GM19324 (cell line): ENCODE data around the gene OTX2.

Source experiments
- ATAC-seq: cut with Tn5 transposase; IDR thresholded peaks from one replicate; pipeline ENCODE4 v1.9.1; 2021; ENCODE audit warnings: mild to moderate bottlenecking, moderate library complexity; ENCODE audit not compliant: unreplicated experiment, low FRiP score

Gene OTX2

DNA sequence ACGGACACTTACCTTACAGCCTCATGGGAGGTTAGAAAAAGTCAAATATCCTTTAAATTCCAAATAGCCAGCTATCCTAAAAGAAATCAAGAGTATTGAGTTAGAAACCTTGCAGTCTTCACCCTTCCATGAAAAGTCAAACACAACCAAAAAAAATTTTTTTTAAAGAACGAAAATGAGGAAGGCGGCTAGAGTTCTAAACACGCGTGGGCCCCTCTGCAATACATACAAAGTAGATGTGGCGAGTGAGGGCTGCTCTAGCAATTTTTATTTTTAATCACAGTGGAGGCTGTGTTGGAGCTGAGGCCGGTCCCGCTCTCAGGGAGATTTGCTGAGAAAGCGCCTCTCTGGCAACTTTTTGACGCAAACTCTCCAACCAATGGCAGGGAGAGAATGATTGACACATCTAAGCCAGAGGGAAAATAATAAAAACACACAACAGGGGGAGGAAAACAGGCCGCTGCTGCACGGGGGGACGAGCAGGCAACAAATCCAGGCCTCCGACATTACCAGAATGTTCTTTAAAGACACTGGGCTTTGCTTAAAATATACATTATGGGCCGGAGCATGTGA is at the start of gene OTX2:
Gene OTX2, minus strand, starts transcription at position 333 of the 573 bp plus-strand sequence. CDS start 5,023 bp downstream, outside the sequence.
- no peak for ATAC-seq

- ATAC-seq = no peak
These were observed 48.1 kb upstream of the OTX2 start for GRCh38 chr14:56858422-56858821.

GRCh38 chr14:56857216-56857615 is 46.9 kb upstream of the OTX2 start:
- no peak for ATAC-seq

GRCh38 chr14:56855891-56856461 is 45.7 kb upstream of the OTX2 start:
- ATAC-seq = no peak

DNA sequence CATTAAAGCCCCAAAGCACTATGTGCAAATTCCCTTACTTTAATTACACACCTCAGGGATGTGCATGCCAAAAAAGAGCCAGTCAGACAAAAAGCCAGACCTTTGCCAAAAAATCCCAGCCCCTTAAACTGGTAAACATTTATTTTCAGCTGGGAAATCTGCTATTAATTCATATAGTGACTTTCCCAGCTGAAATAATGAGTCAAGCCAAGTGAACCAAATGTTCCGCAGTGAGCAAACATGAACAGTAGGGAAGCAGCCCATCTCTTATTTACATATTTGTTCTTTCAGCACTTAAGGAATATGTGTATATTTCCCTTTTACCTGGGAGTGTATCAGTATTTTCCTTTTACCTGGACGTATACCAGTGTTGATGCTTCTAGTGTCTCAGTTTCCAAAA is 44.0 kb upstream of the OTX2 start:
- no peak for ATAC-seq

- no peak for ATAC-seq
These were observed 37.0 kb upstream of the OTX2 start for GRCh38 chr14:56846970-56847930.

- ATAC-seq = no peak
These were observed 34.2 kb upstream of the OTX2 start for GRCh38 chr14:56844406-56845002.

DNA sequence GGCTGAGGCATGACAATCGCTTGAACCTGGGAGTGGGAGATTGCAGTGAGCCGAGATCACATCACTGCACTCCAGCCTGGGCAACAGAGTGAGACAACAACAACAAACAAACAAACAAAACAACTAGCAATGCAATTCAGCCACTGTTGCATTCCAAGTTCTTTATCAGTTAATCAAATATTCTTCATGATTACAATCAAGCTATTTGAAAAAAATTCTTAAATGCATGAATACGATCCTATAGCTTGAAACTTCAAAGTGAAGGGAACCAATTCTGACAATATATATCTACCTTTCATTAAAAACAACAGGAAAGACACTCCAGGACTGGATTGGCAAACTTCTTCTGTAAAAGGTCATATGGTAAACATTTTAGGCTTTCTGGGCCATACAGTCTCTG is 31.3 kb upstream of the OTX2 start:
- ATAC-seq = no peak

GRCh38 chr14:56840221-56840620 is 29.9 kb upstream of the OTX2 start:
- ATAC-seq = no peak

DNA sequence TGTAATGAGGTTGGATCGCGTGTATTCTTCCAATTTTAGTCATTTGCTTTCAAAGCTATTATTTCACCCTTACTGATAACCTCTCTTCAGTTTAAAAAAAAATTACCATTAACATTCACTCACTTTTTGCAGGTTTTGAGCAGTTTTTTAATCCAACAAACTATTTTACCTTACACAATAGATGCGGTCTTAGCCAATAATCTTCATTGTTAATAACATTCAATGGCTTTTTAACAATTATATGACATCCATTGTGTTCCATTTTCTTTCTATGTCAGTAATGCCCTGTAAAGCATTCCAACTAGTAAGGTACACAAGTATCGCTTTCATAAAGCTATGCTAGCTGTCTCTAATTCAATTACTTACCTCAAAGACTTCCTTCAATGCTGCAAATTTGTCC is 18.9 kb upstream of the OTX2 start:
- ATAC-seq = no peak

DNA sequence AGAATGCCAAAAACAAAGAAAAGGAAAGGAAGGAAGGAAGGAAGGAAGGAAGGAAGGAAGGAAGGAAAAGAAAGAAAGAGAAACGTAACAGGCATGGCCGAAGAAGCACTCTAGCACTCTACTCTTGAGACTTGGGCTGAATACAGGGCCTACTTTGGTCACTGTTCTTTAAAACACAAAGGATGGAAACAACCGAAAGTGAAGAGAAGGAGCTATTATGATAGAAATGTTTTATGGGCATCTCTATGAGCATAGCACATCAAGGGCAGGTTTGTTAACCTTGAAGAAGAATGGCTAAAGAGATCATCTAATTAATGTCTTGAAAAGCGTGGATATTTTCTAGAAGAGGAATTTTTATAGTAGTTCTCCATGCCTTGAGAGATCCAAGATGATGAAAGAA is 15.9 kb upstream of the OTX2 start:
- no peak for ATAC-seq

DNA sequence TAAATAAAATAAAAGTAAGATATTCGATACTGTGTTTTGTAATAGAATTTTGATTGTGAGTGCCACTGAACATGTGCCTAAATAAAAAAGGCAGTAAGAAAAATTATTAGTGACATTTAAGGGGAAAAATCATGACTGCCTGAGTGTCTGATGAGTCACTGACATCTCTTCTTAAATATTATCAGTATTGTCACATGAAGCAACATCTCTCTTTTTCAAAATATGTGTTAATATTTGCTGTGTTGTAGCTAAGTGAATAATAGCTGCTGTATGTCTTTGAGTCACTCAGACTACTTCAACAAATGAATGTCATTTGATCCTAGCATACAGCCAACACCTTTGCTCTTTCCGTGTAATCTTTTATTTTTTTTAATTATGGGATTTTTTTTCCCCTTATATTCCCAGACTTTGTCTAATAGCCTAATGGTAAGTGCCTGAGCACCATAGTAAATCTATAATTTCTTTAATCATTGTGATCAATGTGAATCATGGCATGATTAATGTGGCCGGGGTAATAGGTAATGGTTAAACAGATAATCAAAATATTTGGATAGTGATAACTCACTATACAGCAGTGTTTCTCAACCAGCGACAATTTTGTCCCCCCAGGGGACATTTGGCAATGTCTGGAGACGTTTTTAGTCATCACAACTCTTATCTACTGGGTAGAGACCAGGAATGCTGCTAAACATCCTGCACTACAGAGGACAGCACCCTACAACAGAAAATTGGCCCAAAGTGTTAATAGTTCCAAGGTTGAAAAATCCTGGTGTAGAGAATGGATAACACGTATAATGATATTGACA is 11.7 kb upstream of the OTX2 start:
- no peak for ATAC-seq

DNA sequence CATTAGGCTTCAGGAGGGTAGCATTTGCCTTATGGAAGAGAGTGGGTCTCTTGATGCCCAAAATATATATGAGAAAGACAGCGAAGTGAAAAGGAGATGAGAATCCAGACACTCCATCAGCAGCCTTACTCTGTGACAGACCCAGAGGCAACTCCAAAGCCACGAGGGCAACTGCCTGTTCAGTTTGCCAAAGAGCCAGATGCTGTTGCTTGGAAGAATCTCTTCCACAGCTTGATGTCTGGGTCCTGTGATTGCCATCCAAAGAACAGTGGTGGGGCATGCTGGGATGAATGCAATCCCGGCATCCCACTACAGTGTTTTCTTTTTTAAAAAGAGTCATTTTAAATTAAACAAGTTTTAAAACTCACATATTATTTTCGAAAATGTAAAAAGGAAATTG is 10.9 kb upstream of the OTX2 start:
- ATAC-seq = no peak

DNA sequence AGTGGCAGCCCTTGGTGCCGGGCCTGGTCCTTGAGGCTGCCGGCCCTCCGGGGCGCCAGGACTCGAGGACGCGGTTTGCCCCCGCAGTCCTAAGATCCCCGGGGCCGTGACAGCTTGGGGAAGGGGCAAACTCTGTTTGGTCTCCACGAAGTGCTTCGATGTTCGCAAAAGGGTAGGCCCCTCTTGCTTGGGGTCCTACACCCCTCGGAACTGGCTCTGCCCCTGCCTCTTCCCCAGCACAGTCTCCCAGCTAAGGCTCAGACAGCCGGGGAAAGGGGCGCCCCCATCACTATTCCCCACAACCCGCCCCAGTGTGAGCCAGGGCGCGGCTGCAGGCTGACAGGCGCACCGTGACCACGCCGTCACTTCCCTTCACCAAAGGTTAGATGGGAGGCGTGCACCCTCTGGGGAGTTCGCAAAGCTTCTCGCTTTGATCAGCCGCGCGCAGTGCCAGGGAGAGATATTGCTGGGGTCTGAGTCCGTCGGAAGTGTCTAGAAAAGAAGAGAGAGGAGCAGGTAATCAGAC is 7.2 kb upstream of the OTX2 start:
- ATAC-seq = no peak

- ATAC-seq = no peak
These were observed 6.5 kb upstream of the OTX2 start for GRCh38 chr14:56816574-56817391.

DNA sequence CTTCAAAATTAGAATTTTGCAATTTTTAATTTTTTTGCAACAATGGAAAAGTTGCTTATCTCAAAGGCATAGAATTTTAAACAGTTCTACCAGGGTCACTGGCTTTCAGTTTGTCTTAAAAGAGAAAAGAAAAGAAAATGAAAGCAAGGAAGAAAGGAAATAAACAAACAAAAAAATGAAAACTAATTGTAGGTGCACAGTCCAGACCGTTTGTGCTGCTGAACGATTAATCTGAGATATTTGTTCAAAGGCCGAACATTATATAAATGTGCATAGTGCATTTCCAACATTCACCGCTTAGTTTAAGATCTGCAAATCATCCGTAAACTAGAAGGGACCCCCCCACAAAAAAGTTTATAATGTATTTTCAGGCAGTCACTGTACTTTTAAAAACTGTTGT is 5.5 kb upstream of the OTX2 start:
- no peak for ATAC-seq

DNA sequence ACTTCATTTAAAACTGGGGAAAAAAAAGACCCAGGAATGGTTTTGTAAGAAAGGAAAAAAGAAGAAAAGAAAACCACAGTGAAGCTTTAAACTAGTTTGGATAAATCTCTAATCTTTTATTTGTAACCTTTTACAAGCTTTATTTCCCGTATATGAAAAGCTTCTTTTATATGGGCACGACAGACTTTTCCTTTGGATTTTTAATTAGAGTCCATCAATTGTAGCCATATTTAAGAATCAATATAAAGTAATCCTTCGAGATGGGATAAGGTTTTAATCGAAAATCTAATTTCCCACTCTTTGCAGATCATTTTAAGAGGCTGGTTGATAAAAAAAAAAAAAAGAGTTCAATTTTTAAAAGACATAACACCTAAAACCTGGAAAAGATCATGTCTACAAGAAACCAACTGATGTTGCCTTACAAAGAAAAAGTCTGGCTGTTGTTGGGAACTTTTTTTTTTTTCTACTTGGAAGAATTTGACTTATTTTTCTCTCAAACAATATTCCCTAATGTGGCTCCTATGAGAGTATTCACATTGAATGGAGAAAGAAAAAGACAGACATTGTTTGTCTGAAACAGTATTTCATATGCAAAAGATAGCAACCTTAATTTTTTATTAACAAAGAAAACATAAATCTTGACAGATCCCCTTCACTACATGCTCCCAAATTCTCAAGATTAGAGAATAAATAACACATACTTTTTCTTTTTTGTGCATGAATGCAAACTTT is 4.9 kb upstream of the OTX2 start:
- ATAC-seq = no peak

DNA sequence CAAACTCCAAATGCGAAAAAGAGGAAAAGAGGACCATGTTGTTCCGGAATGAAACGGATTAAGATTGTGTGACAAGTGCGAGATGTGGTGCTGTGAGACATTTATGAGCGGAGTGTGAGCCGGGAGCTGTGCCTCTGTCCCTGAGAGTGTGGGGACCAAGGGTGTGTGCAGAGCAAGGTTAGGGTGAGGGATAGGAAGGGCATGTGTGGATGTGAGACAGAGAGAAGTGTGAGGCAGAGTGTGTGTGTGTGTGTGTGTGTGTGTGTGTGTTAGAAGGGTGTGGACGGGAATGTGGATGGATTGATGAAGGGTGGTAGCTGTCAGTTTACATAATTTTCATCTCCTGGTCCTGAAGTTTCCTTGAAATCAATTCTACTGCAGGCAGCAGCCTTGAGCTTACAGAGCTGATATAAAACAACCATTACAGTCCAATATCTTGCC is 4.3 kb upstream of the OTX2 start:
- no peak for ATAC-seq

DNA sequence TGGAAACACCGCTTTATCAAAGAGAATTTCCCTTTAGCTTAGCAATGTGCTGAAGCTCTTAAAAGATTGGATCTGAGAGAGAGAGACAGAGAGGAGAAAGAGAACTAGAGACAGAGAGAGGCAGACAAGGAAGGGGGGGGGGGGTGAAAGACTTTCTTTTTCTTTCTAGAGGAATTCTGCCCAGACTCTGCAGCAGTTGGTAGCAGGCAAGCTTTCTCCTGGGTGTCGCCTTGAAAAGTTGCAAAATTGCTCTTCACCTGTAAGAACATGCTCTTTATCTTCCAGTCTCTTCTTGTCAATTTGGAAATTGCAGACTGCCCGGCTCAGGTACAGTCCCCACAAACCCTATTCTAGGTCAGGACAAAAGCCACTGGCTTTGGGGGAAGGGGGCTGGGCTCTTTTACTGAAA is 2.9 kb upstream of the OTX2 start:
- ATAC-seq = no peak
